PC-3 (cell line): ENCODE data around the gene CTCFL.

Experiments used
- CTCF ChIP-seq: fragments of 300-600 bp; sonication (generic); conservative IDR thresholded peaks from 2 replicates; pipeline ENCODE4 v1.5.1; 2017; ENCODE audit warnings: antibody characterized with exemption, low read depth, mild to moderate bottlenecking, low read length
- EZH2 ChIP-seq: fragments of 300-600 bp; sonication (generic); IDR thresholded peaks from one replicate; pipeline ENCODE4 v1.6.1; 2017; ENCODE audit warnings: antibody characterized with exemption, mild to moderate bottlenecking, low read length; ENCODE audit not compliant: unreplicated experiment
- EZH2phosphoT487 ChIP-seq: fragments of 300-600 bp; sonication (generic); IDR thresholded peaks from 2 replicates; pipeline ENCODE4 v1.6.1; 2018; ENCODE audit warnings: mild to moderate bottlenecking, antibody characterized with exemption, low read length, borderline replicate concordance

- TF ChIP-seq CTCF (no peak), EZH2 (no peak), EZH2phosphoT487 (no peak)
These were observed 33.6 kb downstream of the CTCFL start for GRCh38 chr20:57491373-57491772.
